ENCODE results near the gene MMP23B. TPM values are rescaled to one million over a fixed set of nuclear protein-coding genes. Genes with fewer than 3 reads are reported as not detected.
"Not testable (repeated sequence)": the region's sequence is repeated elsewhere in the genome, so short reads cannot be mapped to it uniquely, and the experiment has no call there.

The MMP23B gene
- total and polyA plus RNA-seq, 2 of the 8 experiments (the other 6 are each of a cell fraction or from before 2014, with no cell fraction given) = 9.2 to 14.6 TPM

DNA sequence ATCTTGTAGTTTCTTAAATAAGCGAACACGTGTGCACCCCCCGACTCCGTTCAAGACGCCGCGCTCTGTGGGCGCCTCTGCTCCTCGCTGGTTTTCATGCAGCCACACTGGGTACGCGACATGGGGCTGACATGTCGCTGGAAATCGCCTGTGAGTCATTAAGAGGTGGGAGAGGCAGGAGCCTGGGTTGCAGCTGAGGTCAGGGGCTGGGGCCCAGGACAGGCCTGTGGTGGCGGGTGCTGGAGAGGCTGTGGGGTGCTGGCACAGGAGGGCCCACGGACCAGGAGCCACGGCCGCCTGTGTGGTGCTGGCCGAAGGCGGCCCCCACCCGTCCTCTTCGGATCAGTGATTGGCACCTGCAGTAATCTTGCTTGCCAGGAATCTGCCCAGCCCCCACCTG is 42.8 kb downstream of the MMP23B start:
- H3K79me2 ChIP-seq (ENCODE audit: control insufficient read depth in 1 of 2, insufficient read depth in 2 of 2, low read length in 2 of 2) = peaks cover 0 to 18% of the 10 kb centered on the region in 2 experiments; a peak in 1 of 4 replicates
- H3K27me3 ChIP-seq (replicated peaks in 1 of 4; ENCODE audit: control insufficient read depth in 3 of 4, extremely low read depth in 1 of 4, insufficient read depth in 3 of 4, low read length in 3 of 4); H2BK5ac ChIP-seq (ENCODE audit: low read depth, low read length); H3K14ac ChIP-seq (ENCODE audit: insufficient read length); H3K18ac ChIP-seq (ENCODE audit: extremely low read depth, low read length); H2AFZ ChIP-seq (ENCODE audit: low read length); H2AK5ac ChIP-seq (ENCODE audit: low read depth, low read length); H2BK120ac ChIP-seq (replicated peaks; ENCODE audit: low read depth, low read length); H3K4me2 ChIP-seq (ENCODE audit: insufficient read depth in 1 of 2, low read depth in 2 of 2, low read length in 2 of 2); H3K9ac ChIP-seq (replicated peaks in 1 of 4; ENCODE audit: extremely low read depth in 1 of 4, low read depth in 3 of 4, low read length in 3 of 4); H4K5ac ChIP-seq (ENCODE audit: insufficient read length, low read depth, low read length); FAIRE-seq; H3K23ac ChIP-seq (ENCODE audit: insufficient read length); H3K9me3 ChIP-seq (ENCODE audit: insufficient read depth in 2 of 2, low read depth in 1 of 2, low read length in 1 of 2); POLR2A ChIA-PET (ENCODE audit: partially characterized antibody); H3K4me3 ChIP-seq (ENCODE audit: extremely low read depth in 1 of 4, insufficient read depth in 2 of 4, low read depth in 3 of 4, low read length in 4 of 4); H2BK12ac ChIP-seq (ENCODE audit: low read depth, low read length); H3K56ac ChIP-seq (replicated peaks; ENCODE audit: insufficient read length, low read depth, low read length); H3K27ac ChIP-seq (ENCODE audit: low read depth, low read length); CTCF ChIA-PET (ENCODE audit: partially characterized antibody); H4K91ac ChIP-seq (replicated peaks; ENCODE audit: insufficient read length, low read length); DNase-seq (ENCODE audit: low read depth in 1 of 2, low spot score in 2 of 2); H3K4ac ChIP-seq (replicated peaks; ENCODE audit: insufficient read length, low read depth, low read length); H4K8ac ChIP-seq (ENCODE audit: extremely low read depth, insufficient read depth, low read length); H3K23me2 ChIP-seq (ENCODE audit: low read depth, low read length); H3K79me1 ChIP-seq (ENCODE audit: low read depth, low read length); H2BK15ac ChIP-seq (ENCODE audit: low read length); H2BK20ac ChIP-seq (ENCODE audit: low read length): not testable (repeated sequence)
- 95% methylated on average over 11 of the region's 21 CpGs; no CpG with 5 or more reads in 1 of the 2 experiments for WGBS, 2 experiments (ENCODE audit: extremely low coverage in 1 of 2, insufficient coverage in 1 of 2, insufficient read length in 1 of 2, insufficient replicate concordance in 2 of 2, low coverage in 1 of 2, low lambda C conversion rate in 2 of 2, missing lambda C conversion rate in 1 of 2)
- peaks cover 0 to 20% (median 6%) of the 10 kb centered on the region in 4 experiments; a peak in 4 of 8 replicates for H3K36me3 ChIP-seq (ENCODE audit: control insufficient read depth in 2 of 4, insufficient read depth in 4 of 4, low read length in 3 of 4)
- peaks cover 5 to 12% of the 10 kb centered on the region in 2 experiments for H4K20me1 ChIP-seq (replicated peaks in 1 of 2; ENCODE audit: control insufficient read depth in 1 of 2, insufficient read depth in 2 of 2, low read length in 2 of 2)
- H3K4me1 ChIP-seq (replicated peaks in 1 of 4; ENCODE audit: control insufficient read depth in 3 of 4, insufficient read depth in 4 of 4, low read length in 3 of 4) = peaks cover 0 to 13% (median 8%) of the 10 kb centered on the region in 4 experiments; a peak in 5 of 7 replicates

DNA sequence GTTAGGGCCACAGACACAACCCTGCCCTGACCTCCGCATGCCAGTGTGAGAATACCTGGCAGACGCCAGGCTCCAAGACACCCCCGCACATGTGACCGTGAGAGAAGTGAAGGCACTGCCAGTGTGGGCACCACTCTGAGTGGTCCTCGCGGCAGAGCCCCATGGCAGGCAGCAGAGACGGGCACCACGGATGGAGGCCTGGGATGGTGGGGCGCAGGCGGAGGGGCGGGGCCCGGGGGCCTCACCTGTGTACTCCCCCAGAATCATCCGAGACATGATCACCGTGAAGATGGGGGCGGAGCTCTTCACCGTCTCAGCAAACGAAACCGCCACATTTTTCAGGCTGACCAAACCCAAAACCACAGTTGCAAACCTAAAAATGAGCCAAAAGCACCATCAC is 43.2 kb downstream of the MMP23B start:
- H2BK15ac ChIP-seq (ENCODE audit: low read length); POLR2A ChIA-PET (ENCODE audit: partially characterized antibody); H3K4me3 ChIP-seq (ENCODE audit: extremely low read depth in 1 of 4, insufficient read depth in 2 of 4, low read depth in 3 of 4, low read length in 4 of 4); H4K91ac ChIP-seq (replicated peaks; ENCODE audit: insufficient read length, low read length); H3K27ac ChIP-seq (ENCODE audit: low read depth, low read length); H3K23ac ChIP-seq (ENCODE audit: insufficient read length); H4K5ac ChIP-seq (ENCODE audit: insufficient read length, low read depth, low read length); H3K23me2 ChIP-seq (ENCODE audit: low read depth, low read length); H3K18ac ChIP-seq (ENCODE audit: extremely low read depth, low read length); H2BK12ac ChIP-seq (ENCODE audit: low read depth, low read length); CTCF ChIA-PET (ENCODE audit: partially characterized antibody); H2BK120ac ChIP-seq (replicated peaks; ENCODE audit: low read depth, low read length); H3K56ac ChIP-seq (replicated peaks; ENCODE audit: insufficient read length, low read depth, low read length); H2AFZ ChIP-seq (ENCODE audit: low read length); DNase-seq (ENCODE audit: low read depth in 1 of 2, low spot score in 2 of 2); H3K4ac ChIP-seq (replicated peaks; ENCODE audit: insufficient read length, low read depth, low read length); H3K79me1 ChIP-seq (ENCODE audit: low read depth, low read length); H3K27me3 ChIP-seq (replicated peaks in 1 of 4; ENCODE audit: control insufficient read depth in 3 of 4, extremely low read depth in 1 of 4, insufficient read depth in 3 of 4, low read length in 3 of 4); FAIRE-seq; H2AK5ac ChIP-seq (ENCODE audit: low read depth, low read length); H3K9me3 ChIP-seq (ENCODE audit: insufficient read depth in 2 of 2, low read depth in 1 of 2, low read length in 1 of 2); H2BK5ac ChIP-seq (ENCODE audit: low read depth, low read length); H3K14ac ChIP-seq (ENCODE audit: insufficient read length); H3K4me2 ChIP-seq (ENCODE audit: insufficient read depth in 1 of 2, low read depth in 2 of 2, low read length in 2 of 2); H4K8ac ChIP-seq (ENCODE audit: extremely low read depth, insufficient read depth, low read length); H2BK20ac ChIP-seq (ENCODE audit: low read length); H3K9ac ChIP-seq (replicated peaks in 1 of 4; ENCODE audit: extremely low read depth in 1 of 4, low read depth in 3 of 4, low read length in 3 of 4): not testable (repeated sequence)
- WGBS, 2 experiments (ENCODE audit: extremely low coverage in 1 of 2, insufficient coverage in 1 of 2, insufficient read length in 1 of 2, insufficient replicate concordance in 2 of 2, low coverage in 1 of 2, low lambda C conversion rate in 2 of 2, missing lambda C conversion rate in 1 of 2) = 95% methylated on average over 4 of the region's 18 CpGs; no CpG with 5 or more reads in 1 of the 2 experiments
- H4K20me1 ChIP-seq (replicated peaks in 1 of 2; ENCODE audit: control insufficient read depth in 1 of 2, insufficient read depth in 2 of 2, low read length in 2 of 2) = peaks cover 5 to 12% of the 10 kb centered on the region in 2 experiments
- H3K36me3 ChIP-seq (ENCODE audit: control insufficient read depth in 2 of 4, insufficient read depth in 4 of 4, low read length in 3 of 4) = peaks cover 0 to 16% (median 5%) of the 10 kb centered on the region in 4 experiments; a peak in 4 of 8 replicates
- peaks cover 0 to 13% (median 8%) of the 10 kb centered on the region in 4 experiments; a peak in 5 of 7 replicates for H3K4me1 ChIP-seq (replicated peaks in 1 of 4; ENCODE audit: control insufficient read depth in 3 of 4, insufficient read depth in 4 of 4, low read length in 3 of 4)
- peaks cover 0 to 20% of the 10 kb centered on the region in 2 experiments; a peak in 1 of 4 replicates for H3K79me2 ChIP-seq (ENCODE audit: control insufficient read depth in 1 of 2, insufficient read depth in 2 of 2, low read length in 2 of 2)
